ENCODE data around the gene ELOVL1. TPM values are rescaled to one million over a fixed set of nuclear protein-coding genes. Genes with fewer than 3 reads are reported as not detected.

The ELOVL1 gene
- total RNA-seq, 1 experiment from 2014 or later, result 48.5 TPM

GRCh38 chr1:43349594-43350306 lies 18.1 kb downstream of the ELOVL1 start:
- Histone ChIP-seq H3K27me3 (ENCODE audit: low read length) (no peaks in the 10 kb centered on the region), H3K9ac (ENCODE audit: low read length) (peak overlapping the region; percentile 80), H3K27ac (ENCODE audit: low read length) (no peak overlapping the region), H3K36me3 (ENCODE audit: insufficient read depth, low read length) (no peaks in the 10 kb centered on the region), H3K9me3 (ENCODE audit: low read length) (no peaks in the 10 kb centered on the region), H3K9me2 (replicated peaks; ENCODE audit: insufficient read depth, low read length) (no peaks in the 10 kb centered on the region), H2AFZ (ENCODE audit: low read length) (peak overlapping the region; percentile 39; the same call in 1 of the 2 replicates), H3K4me1 (ENCODE audit: low read length) (peaks cover 7% of the 10 kb centered on the region), H3K4me3 (ENCODE audit: low read length) (peak overlapping the region; percentile 71; the same call in 1 of the 2 replicates), H3K4me2 (ENCODE audit: low read depth, low read length, poor library complexity, severe bottlenecking) (peak overlapping the region; percentile 77), H3K79me2 (ENCODE audit: low read length) (no peaks in the 10 kb centered on the region), H4K20me1 (ENCODE audit: insufficient read depth, low read depth, low read length) (no peaks in the 10 kb centered on the region)
- no peak for DNase-seq

DNA sequence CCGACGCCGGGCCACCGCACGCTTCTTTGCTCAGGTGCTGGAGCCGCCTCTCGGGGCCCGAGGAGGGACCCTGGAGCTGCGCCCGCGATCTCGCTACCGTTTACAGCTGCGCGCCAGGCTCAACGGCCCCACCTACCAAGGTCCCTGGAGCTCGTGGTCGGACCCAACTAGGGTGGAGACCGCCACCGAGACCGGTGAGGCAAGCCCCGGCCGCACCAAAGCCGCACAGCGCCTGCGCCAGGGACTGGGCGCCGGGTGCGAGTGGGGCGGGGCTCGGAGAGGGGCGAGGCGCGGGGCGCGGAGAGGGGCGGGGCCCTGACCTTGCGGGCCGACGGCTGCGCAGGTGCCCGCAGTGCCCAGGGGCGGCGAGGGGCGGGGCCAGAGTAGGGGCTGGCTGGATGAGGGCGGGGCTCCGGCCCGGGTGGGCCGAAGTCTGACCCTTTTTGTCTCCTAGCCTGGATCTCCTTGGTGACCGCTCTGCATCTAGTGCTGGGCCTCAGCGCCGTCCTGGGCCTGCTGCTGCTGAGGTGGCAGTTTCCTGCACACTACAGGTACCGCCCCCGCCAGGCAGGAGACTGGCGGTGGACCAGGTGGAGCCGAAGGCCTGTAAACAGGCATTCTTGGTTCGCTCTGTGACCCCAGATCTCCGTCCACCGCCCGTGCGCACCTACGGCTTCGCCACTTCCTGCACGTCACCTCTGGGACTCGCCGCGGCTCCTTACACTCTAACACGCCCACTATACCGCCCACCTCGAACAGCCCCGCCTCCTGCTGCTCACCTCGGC lies 18.8 kb downstream of the ELOVL1 start:
- Histone ChIP-seq H3K27me3 (ENCODE audit: low read length) (no peaks in the 10 kb centered on the region), H2AFZ (ENCODE audit: low read length) (peak overlapping the region; percentile 39; the same call in 1 of the 2 replicates), H3K9me2 (replicated peaks; ENCODE audit: insufficient read depth, low read length) (no peaks in the 10 kb centered on the region), H3K4me1 (ENCODE audit: low read length) (peaks cover 7% of the 10 kb centered on the region), H3K79me2 (ENCODE audit: low read length) (no peaks in the 10 kb centered on the region), H3K9ac (ENCODE audit: low read length) (peak overlapping the region; percentile 80), H4K20me1 (ENCODE audit: insufficient read depth, low read depth, low read length) (no peaks in the 10 kb centered on the region), H3K4me2 (ENCODE audit: low read depth, low read length, poor library complexity, severe bottlenecking) (peak overlapping the region; percentile 77), H3K9me3 (ENCODE audit: low read length) (no peaks in the 10 kb centered on the region), H3K4me3 (ENCODE audit: low read length) (peak overlapping the region; percentile 71), H3K27ac (ENCODE audit: low read length) (0 out of 2 replicates have a peak overlapping the region, but pooled peaks have one; percentile 46), H3K36me3 (ENCODE audit: insufficient read depth, low read length) (no peaks in the 10 kb centered on the region)
- DNase-seq, result peak; percentile 87

- no peaks in the 10 kb centered on the region for H4K20me1 ChIP-seq (ENCODE audit: insufficient read depth, low read depth, low read length)
- H3K27me3 ChIP-seq (ENCODE audit: low read length), result no peaks in the 10 kb centered on the region
- no peak overlapping the region for H3K27ac ChIP-seq (ENCODE audit: low read length)
- peak overlapping the region; percentile 77 for H3K4me2 ChIP-seq (ENCODE audit: low read depth, low read length, poor library complexity, severe bottlenecking)
- H2AFZ ChIP-seq (ENCODE audit: low read length), result no peak overlapping the region
- no peaks in the 10 kb centered on the region for H3K9me3 ChIP-seq (ENCODE audit: low read length)
- H3K4me1 ChIP-seq (ENCODE audit: low read length), result peaks cover 7% of the 10 kb centered on the region
- H3K9ac ChIP-seq (ENCODE audit: low read length), result peak overlapping the region; percentile 56
- peak overlapping the region; percentile 71 for H3K4me3 ChIP-seq (ENCODE audit: low read length)
- H3K36me3 ChIP-seq (ENCODE audit: insufficient read depth, low read length), result no peaks in the 10 kb centered on the region
- DNase-seq, result no peak
- H3K79me2 ChIP-seq (ENCODE audit: low read length), result no peaks in the 10 kb centered on the region
- H3K9me2 ChIP-seq (replicated peaks; ENCODE audit: insufficient read depth, low read length), result no peaks in the 10 kb centered on the region
Observed at GRCh38 chr1:43348343-43348808, 19.4 kb downstream of the ELOVL1 start.

GRCh38 chr1:43346636-43347035 lies 21.2 kb downstream of the ELOVL1 start:
- no peaks in the 10 kb centered on the region for H3K9me2 ChIP-seq (replicated peaks; ENCODE audit: insufficient read depth, low read length)
- H3K4me3 ChIP-seq (ENCODE audit: low read length), result no peak overlapping the region
- no peaks in the 10 kb centered on the region for H3K79me2 ChIP-seq (ENCODE audit: low read length)
- H3K4me1 ChIP-seq (ENCODE audit: low read length), result peaks cover 7% of the 10 kb centered on the region
- no peak overlapping the region for H3K9ac ChIP-seq (ENCODE audit: low read length)
- no peak overlapping the region for H3K27ac ChIP-seq (ENCODE audit: low read length)
- H2AFZ ChIP-seq (ENCODE audit: low read length), result no peak overlapping the region
- no peaks in the 10 kb centered on the region for H3K27me3 ChIP-seq (ENCODE audit: low read length)
- no peaks in the 10 kb centered on the region for H4K20me1 ChIP-seq (ENCODE audit: insufficient read depth, low read depth, low read length)
- H3K9me3 ChIP-seq (ENCODE audit: low read length), result no peaks in the 10 kb centered on the region
- DNase-seq, result no peak
- no peak overlapping the region for H3K4me2 ChIP-seq (ENCODE audit: low read depth, low read length, poor library complexity, severe bottlenecking)
- H3K36me3 ChIP-seq (ENCODE audit: insufficient read depth, low read length), result no peaks in the 10 kb centered on the region

DNA sequence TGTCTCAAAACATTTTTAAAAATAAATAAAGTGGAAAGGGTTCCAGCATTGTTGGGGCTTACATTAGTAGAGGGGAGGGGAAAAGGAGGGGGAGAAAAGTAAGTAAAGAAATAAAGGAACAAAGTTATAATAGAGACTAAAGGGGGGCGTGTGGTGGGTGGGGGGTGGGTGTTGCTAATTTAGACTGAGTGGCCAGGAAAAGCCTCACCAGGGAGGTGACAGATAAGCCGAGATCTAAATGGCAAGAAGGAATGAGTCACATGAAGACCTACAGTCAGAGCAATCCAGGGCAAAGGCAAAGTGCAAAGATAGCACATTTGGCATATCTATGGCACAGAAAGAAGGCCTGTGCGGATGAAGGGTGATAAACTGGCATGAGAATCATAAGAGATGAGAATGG lies 22.7 kb downstream of the ELOVL1 start:
- Histone ChIP-seq H3K9me2 (replicated peaks; ENCODE audit: insufficient read depth, low read length) (no peaks in the 10 kb centered on the region), H3K9me3 (ENCODE audit: low read length) (no peaks in the 10 kb centered on the region), H3K4me2 (ENCODE audit: low read depth, low read length, poor library complexity, severe bottlenecking) (no peak overlapping the region), H3K79me2 (ENCODE audit: low read length) (no peaks in the 10 kb centered on the region), H3K4me3 (ENCODE audit: low read length) (no peak overlapping the region), H3K4me1 (ENCODE audit: low read length) (peaks cover 16% of the 10 kb centered on the region), H3K36me3 (ENCODE audit: insufficient read depth, low read length) (no peaks in the 10 kb centered on the region), H3K9ac (ENCODE audit: low read length) (no peak overlapping the region), H4K20me1 (ENCODE audit: insufficient read depth, low read depth, low read length) (no peaks in the 10 kb centered on the region), H3K27ac (ENCODE audit: low read length) (no peak overlapping the region), H2AFZ (ENCODE audit: low read length) (no peak overlapping the region), H3K27me3 (ENCODE audit: low read length) (no peaks in the 10 kb centered on the region)
- DNase-seq, result no peak

DNA sequence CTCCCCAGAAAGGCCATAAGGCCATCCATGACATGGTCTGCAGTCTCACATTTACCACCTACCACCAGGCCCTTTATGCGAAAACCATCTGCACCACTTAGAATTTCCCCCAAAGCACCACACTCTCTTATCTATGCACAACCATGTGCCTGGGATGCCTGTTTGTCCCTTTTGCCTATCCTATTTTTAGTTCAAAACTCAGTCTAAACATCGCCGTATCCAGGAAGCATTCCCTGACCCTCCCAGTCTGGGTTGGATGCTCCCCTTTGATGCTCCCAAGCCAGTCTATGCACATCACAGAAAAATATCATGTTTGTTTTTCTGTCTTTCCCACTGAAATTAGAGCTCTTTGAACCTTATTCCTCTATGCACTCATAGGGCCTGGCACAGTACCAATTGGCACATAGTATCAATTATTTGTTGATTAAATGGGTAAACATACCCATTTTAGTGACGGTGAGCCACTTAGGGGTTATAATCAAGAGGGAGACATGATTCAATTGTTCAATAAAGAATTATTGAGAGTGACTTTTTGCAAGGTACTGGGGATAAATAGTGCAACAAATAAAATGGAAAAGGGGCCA lies 23.5 kb downstream of the ELOVL1 start:
- H2AFZ ChIP-seq (ENCODE audit: low read length), result no peak overlapping the region
- no peaks in the 10 kb centered on the region for H3K9me3 ChIP-seq (ENCODE audit: low read length)
- no peaks in the 10 kb centered on the region for H3K36me3 ChIP-seq (ENCODE audit: insufficient read depth, low read length)
- H4K20me1 ChIP-seq (ENCODE audit: insufficient read depth, low read depth, low read length), result no peaks in the 10 kb centered on the region
- no peak overlapping the region for H3K9ac ChIP-seq (ENCODE audit: low read length)
- H3K9me2 ChIP-seq (replicated peaks; ENCODE audit: insufficient read depth, low read length), result no peaks in the 10 kb centered on the region
- no peak overlapping the region for H3K4me3 ChIP-seq (ENCODE audit: low read length)
- H3K4me1 ChIP-seq (ENCODE audit: low read length), result peaks cover 12% of the 10 kb centered on the region
- no peaks in the 10 kb centered on the region for H3K27me3 ChIP-seq (ENCODE audit: low read length)
- no peak overlapping the region for H3K4me2 ChIP-seq (ENCODE audit: low read depth, low read length, poor library complexity, severe bottlenecking)
- DNase-seq, result no peak
- no peak overlapping the region for H3K27ac ChIP-seq (ENCODE audit: low read length)
- H3K79me2 ChIP-seq (ENCODE audit: low read length), result no peaks in the 10 kb centered on the region

GRCh38 chr1:43340559-43340958 lies 27.3 kb downstream of the ELOVL1 start:
- Histone ChIP-seq H3K4me3 (ENCODE audit: low read length) (no peak overlapping the region), H3K9me3 (ENCODE audit: low read length) (no peaks in the 10 kb centered on the region), H3K27me3 (ENCODE audit: low read length) (no peaks in the 10 kb centered on the region), H4K20me1 (ENCODE audit: insufficient read depth, low read depth, low read length) (no peaks in the 10 kb centered on the region), H3K36me3 (ENCODE audit: insufficient read depth, low read length) (no peaks in the 10 kb centered on the region), H3K9ac (ENCODE audit: low read length) (no peak overlapping the region), H3K27ac (ENCODE audit: low read length) (no peak overlapping the region), H2AFZ (ENCODE audit: low read length) (no peak overlapping the region), H3K4me1 (ENCODE audit: low read length) (peaks cover 12% of the 10 kb centered on the region), H3K4me2 (ENCODE audit: low read depth, low read length, poor library complexity, severe bottlenecking) (no peak overlapping the region), H3K9me2 (replicated peaks; ENCODE audit: insufficient read depth, low read length) (no peaks in the 10 kb centered on the region), H3K79me2 (ENCODE audit: low read length) (no peaks in the 10 kb centered on the region)
- no peak for DNase-seq
